Upper lobe of left lung (tissue), 6 donors: ENCODE results near the gene SCG5. TPM values are rescaled to one million over a fixed set of nuclear protein-coding genes. Genes with fewer than 3 reads are reported as not detected.

Source experiments
- ATAC-seq, 2 donors: fragments of 200-7000 bp; cut with Tn5 transposase; one replicate each; pipeline ENCODE4 v1.9.1; 2022; ENCODE audit warnings: mild to moderate bottlenecking in 2 of 2, moderate library complexity in 2 of 2; ENCODE audit not compliant: low FRiP score in 2 of 2
- DNase-seq, 2 donors: peaks; one replicate each; pipeline ENCODE4 v3.0.0-alpha.2; 2019 to 2020
- H3K27ac ChIP-seq, 4 donors: fragments of 200-600 bp; sonication (generic); one replicate each; pipeline ENCODE4 v1.5.1; 2016 to 2019
- H3K27me3 ChIP-seq, 4 donors: fragments of 200-600 bp; sonication (generic); one replicate each; pipeline ENCODE4 v1.5.1; 2017 to 2019
- H3K36me3 ChIP-seq, 4 donors: fragments of 200-600 bp; sonication (generic); one replicate each; pipeline ENCODE4 v1.5.1; 2016 to 2019
- H3K4me1 ChIP-seq, 4 donors: fragments of 200-600 bp; sonication (generic); one replicate each; pipeline ENCODE4 v1.5.1; 2018 to 2019
- H3K4me3 ChIP-seq, 4 donors: fragments of 200-600 bp; sonication (generic); one replicate each; pipeline ENCODE4 v1.5.1; 2017 to 2019; ENCODE audit warnings: mild to moderate bottlenecking in 2 of 4, moderate library complexity in 1 of 4
- H3K9me3 ChIP-seq, 4 donors: fragments of 200-600 bp; sonication (generic); one replicate each; pipeline ENCODE4 v1.5.1; 2018 to 2019
- EP300 ChIP-seq, 4 donors: sonication (generic); formaldehyde crosslinking; IDR thresholded peaks; one replicate each; pipeline ENCODE4 v1.5.1; 2017; ENCODE audit warnings: antibody characterized with exemption in 4 of 4, control low read depth in 2 of 4
- POLR2A ChIP-seq, 4 donors: fragments of 450-650 bp; IDR thresholded peaks; one replicate each; pipeline ENCODE4 v1.5.1; 2016 to 2017; ENCODE audit warnings: antibody characterized with exemption in 4 of 4, mild to moderate bottlenecking in 2 of 4
- POLR2AphosphoS5 ChIP-seq, 2 donors: sonication (generic); formaldehyde crosslinking; IDR thresholded peaks; one replicate each; pipeline ENCODE4 v1.5.1; 2017; ENCODE audit warnings: antibody characterized with exemption in 2 of 2
- WGBS, 2 donors: methylation state at CpG; one replicate each; pipeline ENCODE4 v1.1.5; 2017 to 2018; 5-methylcytosine and 5-hydroxymethylcytosine counted together
- total RNA-seq, 6 donors: library from RNA; depleted of rRNA in 4 of 6; stranded (reverse); fragments of >200 nt in 4 of 6; gene quantifications; one replicate each; pipeline versions ENCODE4 v1.1.0 to v1.2.1, GENCODE V29; 2016 to 2021
- TF ChIP-seq, protein P1 (sequence below), 6 experiments: fragments of 450-650 bp in 4 of 6; fragments of 200-600 bp in 2 of 6; sonication (generic) in 2 of 6; IDR thresholded peaks; one replicate each; pipeline ENCODE4 v1.5.1; 2016 to 2019; ENCODE audit warnings: antibody characterized with exemption in 6 of 6
- donor health status: DM: no; HTN: no; CAD: no; lungs with moderate emphysema.
- donor health status: DM: no; HTN: yes; CAD: no; lungs with severe emphysema.

Gene SCG5
- total RNA-seq, 6 donors from 2014 or later, result 0.61 to 1.7 (median 0.97) TPM; not detected in 3

DNA sequence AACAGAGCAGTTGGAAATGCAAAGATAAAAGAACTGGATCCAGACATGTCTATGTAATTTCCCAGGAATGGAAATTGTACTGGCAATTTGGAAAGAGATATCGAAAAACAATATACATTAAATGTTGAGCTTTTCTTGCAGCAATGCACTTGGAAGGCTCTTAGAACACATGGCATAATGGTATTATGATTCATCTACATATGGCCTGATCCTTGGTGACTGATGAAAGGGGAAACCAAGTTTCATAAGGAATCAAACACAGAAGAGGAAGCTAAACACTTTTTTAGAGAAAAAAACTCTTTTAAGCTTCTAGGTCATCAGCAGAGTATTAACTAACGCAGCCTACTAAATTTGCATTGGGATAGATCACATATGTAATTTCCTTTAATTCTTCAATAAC lies 63.9 kb downstream of the SCG5 start:
- no peak overlapping the region for H3K27ac ChIP-seq
- H3K9me3 ChIP-seq, result no peaks in the 10 kb centered on the region
- H3K4me1 ChIP-seq, result no peaks in the 10 kb centered on the region
- no peaks in the 10 kb centered on the region for H3K36me3 ChIP-seq
- H3K4me3 ChIP-seq, result no peak overlapping the region
- DNase-seq, result no peak
- no peak for ATAC-seq
- WGBS, 2 donors, result 77 to 95% methylated on average over 2 of the region's 2 CpGs
- no peaks in the 10 kb centered on the region for H3K27me3 ChIP-seq
- TF ChIP-seq EP300 (IDR thresholded peaks at IDR 0.05), result no peak

- Histone ChIP-seq H3K9me3 (no peaks in the 10 kb centered on the region), H3K27me3 (no peaks in the 10 kb centered on the region), H3K36me3 (no peaks in the 10 kb centered on the region), H3K27ac (no peak overlapping the region), H3K4me1 (no peaks in the 10 kb centered on the region), H3K4me3 (no peak overlapping the region)
- 73 to 74% methylated on average over 2 to 3 of the region's 3 CpGs for WGBS, 2 donors
- TF ChIP-seq POLR2A (IDR thresholded peaks at IDR 0.05) (no peak), POLR2AphosphoS5 (IDR thresholded peaks at IDR 0.05) (no peak), EP300 (IDR thresholded peaks at IDR 0.05) (no peak)
- TF ChIP-seq, protein P1, sequence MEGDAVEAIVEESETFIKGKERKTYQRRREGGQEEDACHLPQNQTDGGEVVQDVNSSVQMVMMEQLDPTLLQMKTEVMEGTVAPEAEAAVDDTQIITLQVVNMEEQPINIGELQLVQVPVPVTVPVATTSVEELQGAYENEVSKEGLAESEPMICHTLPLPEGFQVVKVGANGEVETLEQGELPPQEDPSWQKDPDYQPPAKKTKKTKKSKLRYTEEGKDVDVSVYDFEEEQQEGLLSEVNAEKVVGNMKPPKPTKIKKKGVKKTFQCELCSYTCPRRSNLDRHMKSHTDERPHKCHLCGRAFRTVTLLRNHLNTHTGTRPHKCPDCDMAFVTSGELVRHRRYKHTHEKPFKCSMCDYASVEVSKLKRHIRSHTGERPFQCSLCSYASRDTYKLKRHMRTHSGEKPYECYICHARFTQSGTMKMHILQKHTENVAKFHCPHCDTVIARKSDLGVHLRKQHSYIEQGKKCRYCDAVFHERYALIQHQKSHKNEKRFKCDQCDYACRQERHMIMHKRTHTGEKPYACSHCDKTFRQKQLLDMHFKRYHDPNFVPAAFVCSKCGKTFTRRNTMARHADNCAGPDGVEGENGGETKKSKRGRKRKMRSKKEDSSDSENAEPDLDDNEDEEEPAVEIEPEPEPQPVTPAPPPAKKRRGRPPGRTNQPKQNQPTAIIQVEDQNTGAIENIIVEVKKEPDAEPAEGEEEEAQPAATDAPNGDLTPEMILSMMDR (IDR thresholded peaks at IDR 0.05), result no peak
- no peak for DNase-seq
- no peak for ATAC-seq
Measured at GRCh38 chr15:32706704-32707103, 65.2 kb downstream of the SCG5 start.

- WGBS, 2 donors, result 48 to 59% methylated on average over 6 of the region's 6 CpGs
- no peaks in the 10 kb centered on the region for H3K4me1 ChIP-seq
- H3K4me3 ChIP-seq, result no peak overlapping the region
- no peaks in the 10 kb centered on the region for H3K9me3 ChIP-seq
- no peaks in the 10 kb centered on the region for H3K36me3 ChIP-seq
- ATAC-seq, result no peak
- H3K27ac ChIP-seq, result no peak overlapping the region
- no peak for DNase-seq
- no peak for TF ChIP-seq EP300 (IDR thresholded peaks at IDR 0.05)
- TF ChIP-seq, protein P1 (IDR thresholded peaks at IDR 0.05), result no peak
- no peak for TF ChIP-seq POLR2A (IDR thresholded peaks at IDR 0.05)
- no peaks in the 10 kb centered on the region for H3K27me3 ChIP-seq
Measured at GRCh38 chr15:32707436-32707835, 65.9 kb downstream of the SCG5 start.

DNA sequence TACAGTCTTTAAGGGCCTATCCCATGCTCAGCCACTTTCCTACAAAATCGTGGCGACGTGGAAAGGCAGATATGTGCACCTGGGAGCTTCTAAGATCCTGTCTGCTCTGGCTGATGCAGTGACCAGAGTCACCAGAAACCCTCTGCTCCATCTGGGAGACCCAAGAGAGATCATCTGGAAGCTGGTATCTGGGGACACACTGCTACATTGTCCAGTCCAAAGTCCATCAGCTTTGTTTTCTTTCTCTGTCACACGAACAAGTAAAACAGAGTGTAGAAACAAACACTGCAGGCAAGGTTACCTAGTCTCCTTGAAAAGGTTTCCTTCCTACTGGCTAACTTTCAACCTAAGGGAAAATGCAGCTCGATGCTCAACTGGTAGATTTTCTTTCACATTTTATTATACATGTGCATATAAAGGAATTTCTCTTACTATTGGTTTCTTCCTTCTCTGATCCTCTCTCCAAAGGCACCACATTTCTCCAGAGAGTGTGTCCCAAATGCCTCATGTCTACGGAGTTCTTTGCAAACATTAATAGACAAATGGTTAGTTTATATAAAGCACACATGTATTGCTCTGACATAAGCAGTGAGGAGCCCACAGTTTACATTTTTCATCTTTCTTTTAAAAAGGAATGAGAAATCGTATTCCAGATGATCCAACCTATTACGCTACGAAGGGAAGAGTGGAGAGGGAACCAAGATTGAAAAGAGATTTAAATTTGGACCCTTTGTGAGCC lies 68.0 kb downstream of the SCG5 start:
- TF ChIP-seq, protein P1 (IDR thresholded peaks at IDR 0.05), result no peak
- no peak for TF ChIP-seq POLR2AphosphoS5 (IDR thresholded peaks at IDR 0.05)
- no peak for TF ChIP-seq EP300 (IDR thresholded peaks at IDR 0.05)
- no peak for TF ChIP-seq POLR2A (IDR thresholded peaks at IDR 0.05)
- no peak for DNase-seq
- 74 to 78% methylated on average over 9 of the region's 9 CpGs for WGBS, 2 donors
- H3K9me3 ChIP-seq, result no peaks in the 10 kb centered on the region
- H3K27me3 ChIP-seq, result no peaks in the 10 kb centered on the region
- no peak for ATAC-seq
- H3K4me1 ChIP-seq, result no peaks in the 10 kb centered on the region
- no peak overlapping the region for H3K4me3 ChIP-seq
- no peaks in the 10 kb centered on the region for H3K36me3 ChIP-seq
- no peak overlapping the region for H3K27ac ChIP-seq

DNA sequence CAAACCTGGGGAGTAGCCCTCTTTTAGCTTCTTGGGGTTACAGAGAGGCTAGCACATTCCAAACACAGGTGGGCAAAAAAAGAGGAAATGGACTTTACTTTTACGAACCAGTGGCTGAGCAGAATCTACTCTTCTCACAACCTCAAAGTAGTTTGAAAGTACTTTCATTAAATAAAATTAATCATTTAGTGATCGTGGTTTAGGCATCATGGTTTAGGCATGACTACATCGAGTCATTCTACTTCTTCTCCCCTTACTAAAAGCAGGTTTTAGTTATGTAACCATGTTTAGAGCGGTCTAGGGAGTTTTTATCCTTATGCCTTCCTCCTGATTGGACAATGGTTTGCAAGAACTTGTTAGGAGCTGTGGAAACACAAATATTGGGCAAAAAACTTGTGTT lies 73.8 kb downstream of the SCG5 start:
- H3K36me3 ChIP-seq, result no peaks in the 10 kb centered on the region
- no peak for ATAC-seq
- no peak overlapping the region for H3K27ac ChIP-seq
- WGBS, 2 donors, result 59 to 69% methylated on average over 4 of the region's 4 CpGs
- H3K9me3 ChIP-seq, result no peaks in the 10 kb centered on the region
- peaks cover 20 to 31% (median 24%) of the 10 kb centered on the region in 4 donors for H3K4me1 ChIP-seq
- TF ChIP-seq EP300 (IDR thresholded peaks at IDR 0.05) (no peak), POLR2AphosphoS5 (IDR thresholded peaks at IDR 0.05) (no peak), POLR2A (IDR thresholded peaks at IDR 0.05) (no peak)
- TF ChIP-seq, protein P1 (IDR thresholded peaks at IDR 0.05), result no peak
- peaks cover 0 to 42% (median 20%) of the 10 kb centered on the region in 4 donors for H3K27me3 ChIP-seq
- DNase-seq, result no peak
- no peak overlapping the region for H3K4me3 ChIP-seq
